Effector memory CD4-positive, alpha-beta T cell (primary cell): ENCODE data around the gene DISP2.
A peak's percentile ranks its signal among the peaks of the same experiment; 100 is the strongest.

Experiments used
- DNase-seq, 3 donors: peaks; one replicate each; pipeline ENCODE4 v3.0.0-alpha.2; 2020
- H3K27ac ChIP-seq: 2 replicates; pipeline ENCODE4 v1.7.0; 2013; ENCODE audit warnings: mild to moderate bottlenecking, low read length, moderate library complexity; ENCODE audit not compliant: insufficient read depth, poor library complexity, severe bottlenecking
- H3K27me3 ChIP-seq: replicated peaks from 2 replicates; pipeline ENCODE4 v1.7.0; 2013; ENCODE audit warnings: mild to moderate bottlenecking, low read length; ENCODE audit not compliant: insufficient read depth, control insufficient read depth, poor library complexity, severe bottlenecking
- H3K36me3 ChIP-seq: 2 replicates; pipeline ENCODE4 v1.7.0; 2013; ENCODE audit warnings: mild to moderate bottlenecking, low read length, moderate library complexity; ENCODE audit not compliant: control insufficient read depth, insufficient read depth
- H3K4me1 ChIP-seq: 2 replicates; pipeline ENCODE4 v1.7.0; 2013; ENCODE audit warnings: low read length, mild to moderate bottlenecking; ENCODE audit not compliant: control insufficient read depth, insufficient read depth, poor library complexity, severe bottlenecking
- H3K4me3 ChIP-seq: 2 replicates; pipeline ENCODE4 v1.7.0; 2013; ENCODE audit warnings: low read length, low read depth, mild to moderate bottlenecking; ENCODE audit not compliant: insufficient read depth, poor library complexity, severe bottlenecking
- H3K9me3 ChIP-seq: 2 replicates; pipeline ENCODE4 v1.7.0; 2013; ENCODE audit warnings: mild to moderate bottlenecking, low read length, moderate library complexity; ENCODE audit not compliant: control insufficient read depth

DISP2 gene

DNA sequence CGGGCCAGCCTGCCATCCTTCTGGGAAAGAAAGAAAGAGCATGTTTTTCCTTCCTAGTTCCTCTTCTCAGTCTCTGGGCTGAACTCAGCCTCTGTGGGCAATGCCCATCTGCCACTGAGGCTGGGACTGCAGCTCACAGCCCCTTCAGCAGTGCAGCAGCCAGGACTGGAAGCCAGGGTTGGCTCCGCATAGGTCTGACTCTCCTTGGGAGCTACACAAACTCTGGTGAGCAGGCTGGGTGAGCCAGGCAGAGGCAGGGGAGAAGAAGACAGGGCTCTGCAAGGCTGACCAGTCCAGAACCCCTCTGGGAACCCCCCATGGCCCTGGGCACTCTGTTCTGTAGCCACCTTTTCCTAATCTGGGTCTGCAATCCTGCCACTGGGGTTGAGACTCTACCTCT lies 3.6 kb downstream of the DISP2 start:
- no peak overlapping the region for H3K27ac ChIP-seq

DNA sequence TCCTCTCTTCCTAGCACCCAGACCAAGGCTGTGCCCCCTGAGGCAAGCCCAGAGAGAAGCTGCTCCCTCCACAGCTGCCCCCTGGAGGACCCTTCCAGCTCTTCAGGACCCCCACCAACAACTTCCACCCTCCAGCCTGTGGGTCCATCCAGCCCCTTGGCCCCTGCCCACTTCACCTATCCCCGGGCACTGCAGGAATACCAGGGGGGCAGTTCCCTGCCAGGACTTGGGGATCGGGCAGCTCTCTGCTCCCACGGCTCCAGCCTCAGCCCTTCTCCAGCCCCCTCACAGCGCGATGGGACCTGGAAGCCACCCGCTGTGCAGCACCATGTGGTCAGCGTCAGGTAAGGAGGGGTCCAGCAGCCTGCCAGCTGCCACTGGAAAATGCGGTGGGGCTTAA lies 5.6 kb downstream of the DISP2 start:
- no peak for DNase-seq
- no peaks in the 10 kb centered on the region for H3K36me3 ChIP-seq
- H3K27ac ChIP-seq, result no peak overlapping the region
- no peaks in the 10 kb centered on the region for H3K9me3 ChIP-seq
- H3K27me3 ChIP-seq, result no peaks in the 10 kb centered on the region
- H3K4me1 ChIP-seq, result peaks cover 18% of the 10 kb centered on the region
- H3K4me3 ChIP-seq, result no peak overlapping the region

More for the DNA sequence above, 3.6 kb downstream of the DISP2 start:
- no peaks in the 10 kb centered on the region for H3K27me3 ChIP-seq
- H3K4me3 ChIP-seq, result no peak overlapping the region
- DNase-seq, result no peak
- peaks cover 13% of the 10 kb centered on the region for H3K4me1 ChIP-seq
- no peaks in the 10 kb centered on the region for H3K9me3 ChIP-seq
- H3K36me3 ChIP-seq, result no peaks in the 10 kb centered on the region

DNA sequence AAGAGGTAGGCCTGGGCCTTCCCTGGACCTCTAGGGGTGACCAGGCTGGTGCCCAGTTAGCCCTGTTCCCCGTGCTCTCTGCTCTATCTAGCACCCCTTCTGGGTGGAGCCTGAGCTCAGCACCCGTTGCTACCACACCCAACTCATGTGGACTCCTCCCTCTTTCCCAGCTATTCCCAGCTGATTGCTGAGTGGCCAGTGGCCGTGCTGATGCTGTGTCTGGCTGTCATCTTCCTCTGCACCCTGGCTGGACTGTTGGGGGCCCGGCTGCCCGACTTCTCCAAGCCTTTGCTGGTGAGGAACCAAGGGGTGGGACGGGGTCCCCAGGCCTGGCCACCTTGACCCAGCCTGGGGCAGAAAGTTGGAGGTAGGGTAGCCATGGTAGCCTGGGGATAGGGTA lies 6.2 kb downstream of the DISP2 start:
- DNase-seq, result no peak
- no peaks in the 10 kb centered on the region for H3K36me3 ChIP-seq
- H3K4me1 ChIP-seq, result peaks cover 14% of the 10 kb centered on the region
- H3K27ac ChIP-seq, result no peak overlapping the region
- no peaks in the 10 kb centered on the region for H3K27me3 ChIP-seq
- no peaks in the 10 kb centered on the region for H3K9me3 ChIP-seq
- H3K4me3 ChIP-seq, result no peak overlapping the region

DNA sequence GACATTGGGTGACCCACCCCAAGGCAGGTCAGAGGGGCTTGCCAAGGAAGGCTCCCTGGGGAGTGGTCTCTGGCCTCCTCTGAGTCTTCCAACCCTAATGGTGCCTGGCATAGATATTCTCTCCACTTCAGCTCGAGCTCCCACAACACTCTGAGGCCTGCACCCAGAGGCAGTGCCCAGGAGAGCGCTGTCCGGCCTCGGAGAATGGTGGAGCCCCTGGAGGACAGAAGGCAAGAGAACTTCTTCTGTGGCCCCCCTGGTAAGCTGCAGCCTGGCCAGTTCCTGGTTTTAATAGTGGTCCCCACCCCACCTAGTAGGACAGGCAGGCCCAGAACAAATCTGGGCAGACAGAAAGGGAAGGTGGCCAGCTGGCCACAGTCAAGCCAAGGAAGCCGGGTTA lies 7.0 kb downstream of the DISP2 start:
- Histone ChIP-seq H3K27me3 (no peaks in the 10 kb centered on the region), H3K27ac (no peak overlapping the region), H3K9me3 (no peaks in the 10 kb centered on the region), H3K36me3 (no peaks in the 10 kb centered on the region), H3K4me1 (peaks cover 14% of the 10 kb centered on the region), H3K4me3 (no peak overlapping the region)
- no peak for DNase-seq

DNA sequence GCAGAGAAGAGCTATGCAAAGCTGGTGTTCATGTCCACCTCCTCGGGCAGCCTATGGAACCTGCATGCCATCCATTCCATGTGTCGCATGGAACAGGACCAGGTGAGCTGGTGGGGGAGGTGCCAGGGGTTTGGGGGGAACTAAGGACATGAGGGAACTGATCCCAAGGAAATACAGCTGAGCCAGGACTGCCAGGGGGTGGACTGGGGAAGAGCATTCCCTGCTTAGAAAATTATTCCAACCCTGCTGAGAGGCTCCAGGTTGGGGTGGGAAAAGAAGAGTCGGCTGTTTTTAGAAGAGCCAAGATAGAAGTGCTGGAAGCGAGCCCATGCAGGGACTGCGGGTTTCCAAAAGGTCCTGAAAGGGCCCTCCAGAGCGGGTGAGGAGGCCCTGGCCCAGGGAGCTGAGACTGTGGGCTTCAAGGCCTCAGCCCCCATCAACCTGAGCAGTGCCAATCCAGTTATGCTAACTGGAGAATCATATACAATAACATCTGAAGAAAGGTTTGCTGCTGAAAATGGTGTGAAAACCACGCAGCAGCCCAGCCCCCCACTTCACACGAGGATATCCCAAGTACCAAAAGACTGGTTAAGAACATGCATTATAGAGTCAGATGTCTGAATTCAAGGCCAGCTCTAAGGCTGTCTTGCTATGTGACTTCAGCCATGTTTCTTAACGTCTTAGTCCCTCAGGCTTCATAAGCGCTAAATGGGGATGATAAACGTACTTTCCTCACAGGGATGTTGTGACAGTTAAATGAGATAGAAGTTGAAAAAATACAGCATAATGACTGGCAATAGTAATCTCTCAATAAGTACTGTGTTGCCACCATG lies 7.8 kb downstream of the DISP2 start:
- no peaks in the 10 kb centered on the region for H3K27me3 ChIP-seq
- H3K4me1 ChIP-seq, result peaks cover 14% of the 10 kb centered on the region
- H3K27ac ChIP-seq, result no peak overlapping the region
- H3K36me3 ChIP-seq, result no peaks in the 10 kb centered on the region
- no peaks in the 10 kb centered on the region for H3K9me3 ChIP-seq
- no peak overlapping the region for H3K4me3 ChIP-seq
- DNase-seq, result no peak

DNA sequence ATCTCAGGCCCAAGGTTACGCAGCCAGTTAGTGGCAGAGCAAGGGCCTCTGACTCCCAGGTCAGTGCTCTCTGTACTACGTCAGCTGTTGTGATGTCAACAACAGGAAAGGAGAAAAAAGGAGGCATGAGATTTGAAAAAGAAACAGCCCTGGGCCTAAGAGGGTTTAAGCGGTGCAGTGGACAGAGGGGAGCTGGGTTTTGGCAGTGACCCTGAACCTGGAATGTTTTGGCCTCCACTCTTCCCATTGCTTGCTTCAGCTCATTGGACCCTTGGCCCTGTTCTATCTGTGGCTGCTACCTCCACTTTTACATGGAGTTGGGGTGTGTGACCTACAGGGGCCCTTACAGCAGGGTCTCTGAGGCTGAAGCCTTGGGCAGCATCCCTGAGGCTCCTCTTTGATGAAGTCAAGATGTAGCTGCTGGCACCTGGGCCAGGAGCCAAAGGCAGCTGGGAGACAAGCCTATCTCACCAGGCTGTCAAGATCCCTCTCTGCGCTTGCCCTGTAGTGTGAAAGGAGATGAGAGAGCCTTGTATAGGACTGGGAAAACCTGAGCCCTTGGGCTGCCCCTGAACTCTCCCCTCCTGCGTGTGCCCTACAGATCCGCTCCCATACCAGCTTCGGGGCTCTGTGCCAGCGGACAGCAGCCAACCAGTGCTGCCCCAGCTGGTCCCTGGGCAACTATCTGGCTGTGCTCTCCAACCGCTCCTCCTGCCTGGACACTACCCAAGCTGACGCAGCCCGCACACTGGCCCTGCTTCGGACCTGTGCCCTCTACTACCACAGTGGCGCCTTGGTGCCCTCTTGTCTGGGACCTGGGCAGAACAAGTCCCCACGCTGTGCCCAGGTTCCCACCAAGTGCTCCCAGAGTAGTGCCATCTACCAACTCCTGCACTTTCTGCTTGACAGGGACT lies 8.7 kb downstream of the DISP2 start:
- Histone ChIP-seq H3K27ac (peak overlapping the region; percentile 26), H3K4me3 (peak overlapping the region; percentile 59), H3K4me1 (peaks cover 14% of the 10 kb centered on the region), H3K36me3 (no peaks in the 10 kb centered on the region), H3K9me3 (no peaks in the 10 kb centered on the region), H3K27me3 (no peaks in the 10 kb centered on the region)
- no peak for DNase-seq

DNA sequence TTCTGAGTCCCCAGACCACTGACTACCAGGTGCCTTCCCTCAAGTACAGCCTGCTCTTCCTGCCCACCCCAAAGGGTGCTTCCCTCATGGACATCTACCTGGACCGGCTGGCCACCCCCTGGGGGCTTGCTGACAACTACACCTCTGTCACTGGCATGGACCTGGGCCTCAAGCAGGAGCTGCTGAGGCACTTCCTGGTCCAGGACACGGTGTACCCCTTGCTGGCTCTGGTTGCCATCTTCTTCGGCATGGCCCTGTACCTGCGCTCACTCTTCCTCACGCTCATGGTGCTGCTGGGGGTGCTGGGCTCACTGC lies 9.3 kb downstream of the DISP2 start:
- Histone ChIP-seq H3K27me3 (no peaks in the 10 kb centered on the region), H3K9me3 (no peaks in the 10 kb centered on the region), H3K4me1 (peaks cover 14% of the 10 kb centered on the region), H3K36me3 (no peaks in the 10 kb centered on the region), H3K4me3 (peak overlapping the region; percentile 59), H3K27ac (peak overlapping the region; percentile 26)
- no peak for DNase-seq

DNA sequence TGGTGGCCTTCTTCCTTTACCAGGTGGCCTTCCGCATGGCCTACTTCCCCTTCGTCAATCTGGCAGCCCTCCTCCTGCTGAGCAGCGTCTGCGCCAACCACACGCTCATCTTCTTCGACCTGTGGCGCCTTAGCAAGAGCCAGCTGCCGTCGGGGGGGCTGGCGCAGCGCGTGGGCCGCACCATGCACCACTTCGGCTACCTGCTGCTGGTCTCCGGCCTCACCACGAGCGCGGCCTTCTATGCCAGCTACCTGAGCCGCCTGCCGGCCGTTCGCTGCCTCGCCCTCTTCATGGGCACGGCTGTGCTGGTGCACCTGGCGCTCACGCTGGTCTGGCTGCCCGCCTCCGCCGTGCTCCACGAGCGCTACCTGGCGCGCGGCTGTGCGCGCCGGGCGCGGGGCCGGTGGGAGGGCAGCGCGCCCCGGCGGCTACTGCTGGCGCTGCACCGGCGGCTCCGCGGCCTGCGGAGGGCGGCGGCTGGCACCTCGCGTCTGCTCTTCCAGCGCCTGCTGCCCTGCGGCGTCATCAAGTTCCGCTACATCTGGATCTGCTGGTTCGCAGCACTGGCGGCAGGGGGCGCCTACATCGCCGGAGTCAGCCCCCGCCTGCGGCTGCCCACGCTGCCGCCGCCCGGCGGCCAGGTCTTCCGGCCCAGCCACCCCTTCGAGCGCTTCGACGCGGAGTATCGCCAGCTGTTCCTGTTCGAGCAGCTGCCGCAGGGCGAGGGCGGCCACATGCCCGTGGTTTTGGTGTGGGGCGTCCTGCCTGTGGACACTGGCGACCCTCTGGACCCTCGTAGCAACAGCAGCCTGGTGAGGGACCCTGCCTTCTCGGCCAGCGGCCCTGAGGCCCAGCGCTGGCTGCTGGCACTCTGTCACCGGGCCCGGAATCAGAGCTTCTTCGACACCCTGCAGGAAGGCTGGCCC lies 9.9 kb downstream of the DISP2 start:
- Histone ChIP-seq H3K36me3 (no peaks in the 10 kb centered on the region), H3K4me3 (peak overlapping the region; percentile 59), H3K4me1 (peaks cover 14% of the 10 kb centered on the region), H3K27me3 (no peaks in the 10 kb centered on the region), H3K9me3 (no peaks in the 10 kb centered on the region), H3K27ac (peak overlapping the region; percentile 26)
- DNase-seq, result peak; percentile 79 to 82 (median 79)

DNA sequence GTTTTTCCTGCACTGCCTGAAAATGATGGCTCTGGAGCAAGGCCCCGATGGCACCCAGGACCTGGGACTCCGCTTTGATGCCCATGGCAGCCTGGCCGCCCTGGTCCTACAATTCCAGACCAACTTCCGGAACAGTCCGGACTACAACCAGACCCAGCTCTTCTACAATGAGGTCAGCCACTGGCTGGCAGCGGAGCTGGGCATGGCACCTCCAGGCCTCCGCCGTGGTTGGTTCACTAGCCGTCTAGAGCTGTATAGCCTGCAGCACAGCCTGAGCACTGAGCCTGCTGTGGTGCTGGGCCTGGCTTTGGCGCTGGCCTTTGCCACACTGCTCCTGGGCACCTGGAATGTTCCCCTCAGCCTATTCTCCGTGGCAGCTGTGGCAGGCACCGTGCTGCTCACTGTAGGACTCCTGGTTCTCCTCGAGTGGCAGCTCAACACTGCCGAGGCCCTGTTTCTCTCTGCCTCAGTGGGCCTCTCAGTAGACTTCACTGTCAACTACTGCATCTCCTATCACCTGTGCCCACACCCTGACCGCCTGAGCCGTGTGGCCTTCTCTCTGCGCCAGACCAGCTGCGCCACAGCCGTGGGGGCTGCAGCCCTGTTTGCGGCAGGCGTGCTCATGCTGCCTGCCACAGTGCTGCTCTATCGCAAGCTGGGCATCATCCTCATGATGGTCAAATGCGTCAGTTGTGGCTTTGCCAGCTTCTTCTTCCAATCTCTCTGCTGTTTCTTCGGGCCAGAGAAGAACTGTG lies 10.9 kb downstream of the DISP2 start:
- H3K36me3 ChIP-seq, result no peaks in the 10 kb centered on the region
- H3K27me3 ChIP-seq, result no peaks in the 10 kb centered on the region
- H3K4me1 ChIP-seq, result peaks cover 14% of the 10 kb centered on the region
- H3K4me3 ChIP-seq, result no peak overlapping the region
- H3K9me3 ChIP-seq, result no peaks in the 10 kb centered on the region
- DNase-seq, result no peak
- no peak overlapping the region for H3K27ac ChIP-seq
